T-helper 1 cell treated with Interleukin-12 subunit alpha and Interleukin-12 subunit beta and Interleukin-4 antibody, amounts not matched to agents 30 μg/mL and 1 μg/mL, for 36 hours (primary cell): ENCODE data around the gene PLEKHA1.

Source experiments
- H3K27ac Mint-ChIP-seq: one replicate; pipeline ENCODE4 v1.8.0; 2021; ENCODE audit warnings: mild to moderate bottlenecking, mixed read lengths
- H3K27me3 Mint-ChIP-seq: one replicate; pipeline ENCODE4 v1.8.0; 2021; ENCODE audit warnings: low read depth, mixed read lengths
- H3K36me3 Mint-ChIP-seq: one replicate; pipeline ENCODE4 v1.8.0; 2021; ENCODE audit warnings: low read depth, mixed read lengths
- H3K4me1 Mint-ChIP-seq: one replicate; pipeline ENCODE4 v1.8.0; 2021; ENCODE audit warnings: low read depth, mixed read lengths
- H3K4me3 Mint-ChIP-seq: one replicate; pipeline ENCODE4 v1.8.0; 2021; ENCODE audit warnings: mild to moderate bottlenecking, moderate library complexity, mixed read lengths
- H3K9me3 Mint-ChIP-seq: one replicate; pipeline ENCODE4 v1.8.0; 2021; ENCODE audit warnings: mixed read lengths

The PLEKHA1 gene

GRCh38 chr10:122374237-122374858, at the start of gene PLEKHA1:
PLEKHA1 (plus strand) TSS chr10:122374708; CDS start chr10:122393201, 18,493 bp downstream.
- H3K27ac Mint-ChIP-seq: peak within 1 kb of the TSS; percentile 74
- H3K36me3 Mint-ChIP-seq: no peaks in the 10 kb centered on the region
- H3K4me3 Mint-ChIP-seq: peak within 1 kb of the TSS; percentile 88
- peaks cover 15% of the 10 kb centered on the region for H3K4me1 Mint-ChIP-seq
- H3K27me3 Mint-ChIP-seq: peaks cover 67% of the 10 kb centered on the region
- H3K9me3 Mint-ChIP-seq: peaks cover under 1% of the 10 kb centered on the region

- no peaks in the 10 kb centered on the region for H3K36me3 Mint-ChIP-seq
- H3K9me3 Mint-ChIP-seq: peaks cover 8% of the 10 kb centered on the region
- no peak overlapping the region for H3K27ac Mint-ChIP-seq
- H3K4me1 Mint-ChIP-seq: no peaks in the 10 kb centered on the region
- H3K4me3 Mint-ChIP-seq: no peak overlapping the region
- peaks cover 15% of the 10 kb centered on the region for H3K27me3 Mint-ChIP-seq
These were observed 49.3 kb upstream of the PLEKHA1 start for GRCh38 chr10:122325235-122325634.

GRCh38 chr10:122326385-122326784, 48.1 kb upstream of the PLEKHA1 start:
- no peak overlapping the region for H3K27ac Mint-ChIP-seq
- no peaks in the 10 kb centered on the region for H3K9me3 Mint-ChIP-seq
- no peaks in the 10 kb centered on the region for H3K36me3 Mint-ChIP-seq
- no peak overlapping the region for H3K4me3 Mint-ChIP-seq
- no peaks in the 10 kb centered on the region for H3K4me1 Mint-ChIP-seq
- peaks cover 14% of the 10 kb centered on the region for H3K27me3 Mint-ChIP-seq

- Mint-ChIP-seq H3K27me3 (peaks cover 13% of the 10 kb centered on the region), H3K27ac (no peak overlapping the region), H3K9me3 (no peaks in the 10 kb centered on the region), H3K4me3 (no peak overlapping the region), H3K36me3 (no peaks in the 10 kb centered on the region), H3K4me1 (no peaks in the 10 kb centered on the region)
These were observed 47.7 kb upstream of the PLEKHA1 start for GRCh38 chr10:122326806-122327205.

- no peaks in the 10 kb centered on the region for H3K4me1 Mint-ChIP-seq
- H3K36me3 Mint-ChIP-seq: no peaks in the 10 kb centered on the region
- peaks cover 11% of the 10 kb centered on the region for H3K27me3 Mint-ChIP-seq
- H3K9me3 Mint-ChIP-seq: no peaks in the 10 kb centered on the region
- no peak overlapping the region for H3K4me3 Mint-ChIP-seq
- H3K27ac Mint-ChIP-seq: no peak overlapping the region
These were observed 47.0 kb upstream of the PLEKHA1 start for GRCh38 chr10:122327237-122328206.

GRCh38 chr10:122328676-122329075, 45.8 kb upstream of the PLEKHA1 start:
- no peak overlapping the region for H3K4me3 Mint-ChIP-seq
- peaks cover 2% of the 10 kb centered on the region for H3K4me1 Mint-ChIP-seq
- H3K36me3 Mint-ChIP-seq: no peaks in the 10 kb centered on the region
- no peaks in the 10 kb centered on the region for H3K9me3 Mint-ChIP-seq
- peaks cover 6% of the 10 kb centered on the region for H3K27me3 Mint-ChIP-seq
- no peak overlapping the region for H3K27ac Mint-ChIP-seq

- H3K27me3 Mint-ChIP-seq: peaks cover 6% of the 10 kb centered on the region
- H3K27ac Mint-ChIP-seq: no peak overlapping the region
- H3K4me3 Mint-ChIP-seq: no peak overlapping the region
- H3K36me3 Mint-ChIP-seq: no peaks in the 10 kb centered on the region
- no peaks in the 10 kb centered on the region for H3K9me3 Mint-ChIP-seq
- H3K4me1 Mint-ChIP-seq: peaks cover 2% of the 10 kb centered on the region
These were observed 45.1 kb upstream of the PLEKHA1 start for GRCh38 chr10:122329416-122329815.

- Mint-ChIP-seq H3K36me3 (no peaks in the 10 kb centered on the region), H3K27me3 (peaks cover 6% of the 10 kb centered on the region)
These were observed 43.4 kb upstream of the PLEKHA1 start for GRCh38 chr10:122331100-122331499.

GRCh38 chr10:122331615-122332446, 42.7 kb upstream of the PLEKHA1 start:
- H3K4me3 Mint-ChIP-seq: no peak overlapping the region
- no peak overlapping the region for H3K27ac Mint-ChIP-seq
- H3K4me1 Mint-ChIP-seq: peaks cover 2% of the 10 kb centered on the region
- no peaks in the 10 kb centered on the region for H3K9me3 Mint-ChIP-seq
- H3K27me3 Mint-ChIP-seq: peaks cover 6% of the 10 kb centered on the region
- H3K36me3 Mint-ChIP-seq: no peaks in the 10 kb centered on the region

More at GRCh38 chr10:122331100-122331499, 43.4 kb upstream of the PLEKHA1 start:
- Mint-ChIP-seq H3K9me3 (no peaks in the 10 kb centered on the region), H3K27ac (no peak overlapping the region), H3K4me3 (no peak overlapping the region), H3K4me1 (peaks cover 2% of the 10 kb centered on the region)

GRCh38 chr10:122333037-122333436, 41.5 kb upstream of the PLEKHA1 start:
- H3K4me1 Mint-ChIP-seq: peaks cover 2% of the 10 kb centered on the region

GRCh38 chr10:122336332-122336731, 38.2 kb upstream of the PLEKHA1 start:
- Mint-ChIP-seq H3K27ac (no peak overlapping the region), H3K27me3 (peaks cover 6% of the 10 kb centered on the region), H3K4me3 (no peak overlapping the region), H3K4me1 (peaks cover 2% of the 10 kb centered on the region), H3K36me3 (no peaks in the 10 kb centered on the region), H3K9me3 (no peaks in the 10 kb centered on the region)

More at GRCh38 chr10:122333037-122333436, 41.5 kb upstream of the PLEKHA1 start:
- Mint-ChIP-seq H3K9me3 (no peaks in the 10 kb centered on the region), H3K4me3 (no peak overlapping the region), H3K36me3 (no peaks in the 10 kb centered on the region), H3K27me3 (peaks cover 6% of the 10 kb centered on the region), H3K27ac (no peak overlapping the region)

GRCh38 chr10:122336961-122337360, 37.5 kb upstream of the PLEKHA1 start:
- no peaks in the 10 kb centered on the region for H3K9me3 Mint-ChIP-seq
- H3K4me3 Mint-ChIP-seq: no peak overlapping the region
- H3K4me1 Mint-ChIP-seq: peaks cover 2% of the 10 kb centered on the region
- H3K27ac Mint-ChIP-seq: no peak overlapping the region
- H3K36me3 Mint-ChIP-seq: no peaks in the 10 kb centered on the region
- H3K27me3 Mint-ChIP-seq: peaks cover 2% of the 10 kb centered on the region

- H3K27me3 Mint-ChIP-seq: no peaks in the 10 kb centered on the region
- H3K27ac Mint-ChIP-seq: no peak overlapping the region
- no peak overlapping the region for H3K4me3 Mint-ChIP-seq
- no peaks in the 10 kb centered on the region for H3K36me3 Mint-ChIP-seq
- no peaks in the 10 kb centered on the region for H3K4me1 Mint-ChIP-seq
- H3K9me3 Mint-ChIP-seq: no peaks in the 10 kb centered on the region
These were observed 35.7 kb upstream of the PLEKHA1 start for GRCh38 chr10:122338609-122339441.
